HG02610 (cell line): ENCODE measurements around the gene DRG1.
"Not testable (repeated sequence)": the region's sequence is repeated elsewhere in the genome, so short reads cannot be mapped to it uniquely, and the experiment has no call there.

Source experiments
- ATAC-seq: cut with Tn5 transposase; IDR thresholded peaks from one replicate; pipeline ENCODE4 v1.9.1; 2021; ENCODE audit warnings: mild to moderate bottlenecking, moderate library complexity; ENCODE audit not compliant: unreplicated experiment

Gene DRG1, protein sequence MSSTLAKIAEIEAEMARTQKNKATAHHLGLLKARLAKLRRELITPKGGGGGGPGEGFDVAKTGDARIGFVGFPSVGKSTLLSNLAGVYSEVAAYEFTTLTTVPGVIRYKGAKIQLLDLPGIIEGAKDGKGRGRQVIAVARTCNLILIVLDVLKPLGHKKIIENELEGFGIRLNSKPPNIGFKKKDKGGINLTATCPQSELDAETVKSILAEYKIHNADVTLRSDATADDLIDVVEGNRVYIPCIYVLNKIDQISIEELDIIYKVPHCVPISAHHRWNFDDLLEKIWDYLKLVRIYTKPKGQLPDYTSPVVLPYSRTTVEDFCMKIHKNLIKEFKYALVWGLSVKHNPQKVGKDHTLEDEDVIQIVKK

GRCh38 chr22:31399211-31400022 is at the start of gene DRG1:
Gene DRG1 (plus strand): TSS chr22:31399604. CDS start chr22:31399684, 80 bp downstream.
- peak; percentile 96 for ATAC-seq

DNA sequence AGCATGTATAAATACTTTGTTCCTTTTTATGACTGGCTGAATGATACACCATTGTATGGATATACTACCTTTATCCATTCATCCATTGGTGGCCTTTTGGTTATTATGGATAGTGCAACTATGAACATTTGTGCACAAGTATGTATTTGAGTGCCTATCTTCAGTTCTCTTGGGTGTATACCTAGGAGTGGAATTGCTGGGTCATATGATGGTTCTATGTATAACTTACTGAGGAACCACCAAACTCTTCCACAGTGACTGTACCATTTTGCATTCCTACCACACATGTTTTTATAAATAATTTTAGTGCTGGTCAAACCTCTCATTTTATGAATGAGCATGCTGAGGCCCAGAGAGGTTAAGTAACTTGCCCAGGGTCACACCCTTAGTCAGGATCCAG is 49.4 kb upstream of the DRG1 start:
- no peak for ATAC-seq

DNA sequence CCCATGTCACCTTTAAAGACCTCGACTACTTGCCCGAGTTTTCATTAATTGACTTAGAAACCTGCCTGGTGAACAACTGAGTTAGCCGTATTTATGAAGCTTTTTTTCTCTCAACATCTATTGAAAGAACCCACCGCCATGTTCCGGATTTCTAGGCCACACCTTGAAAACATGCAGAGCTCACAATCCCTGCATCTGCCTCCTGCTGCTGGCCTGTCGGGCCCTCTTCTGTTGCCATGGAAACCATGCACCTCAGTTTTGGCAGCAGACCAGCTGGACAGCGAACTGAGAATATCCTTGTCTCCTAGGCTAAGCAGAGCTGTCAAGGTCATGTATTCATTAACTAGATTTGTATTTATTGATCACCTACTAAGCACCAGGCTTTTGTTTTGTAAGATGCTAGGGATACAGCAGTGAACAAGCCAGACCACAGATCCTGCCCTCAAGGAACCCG is 49.0 kb upstream of the DRG1 start:
- no peak for ATAC-seq

DNA sequence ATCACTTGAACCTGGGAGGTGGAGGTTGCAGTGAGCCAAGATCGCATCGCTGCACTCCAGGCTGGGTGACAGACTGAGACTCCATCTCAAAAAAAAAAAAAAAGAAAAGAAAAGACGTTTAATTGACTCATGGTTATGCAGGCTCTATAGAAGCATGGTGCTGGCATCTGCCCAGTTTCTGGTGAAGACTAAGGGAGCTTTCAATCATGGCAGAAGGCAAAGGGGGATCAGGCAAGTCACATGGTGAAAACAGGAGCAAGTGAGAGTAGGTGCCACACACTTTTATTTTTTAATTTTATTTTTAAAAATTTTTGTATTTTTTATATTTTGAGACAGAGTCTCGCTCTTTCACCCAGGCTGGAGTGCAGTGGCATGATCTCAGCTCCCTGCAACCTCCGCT is 44.9 kb upstream of the DRG1 start:
- ATAC-seq, result no peak

- ATAC-seq, result no peak
Observed at GRCh38 chr22:31360029-31360428, 39.4 kb upstream of the DRG1 start.

GRCh38 chr22:31361743-31362142 is 37.7 kb upstream of the DRG1 start:
- ATAC-seq, result no peak

- no peak for ATAC-seq
Observed at GRCh38 chr22:31363885-31364465, 35.4 kb upstream of the DRG1 start.

DNA sequence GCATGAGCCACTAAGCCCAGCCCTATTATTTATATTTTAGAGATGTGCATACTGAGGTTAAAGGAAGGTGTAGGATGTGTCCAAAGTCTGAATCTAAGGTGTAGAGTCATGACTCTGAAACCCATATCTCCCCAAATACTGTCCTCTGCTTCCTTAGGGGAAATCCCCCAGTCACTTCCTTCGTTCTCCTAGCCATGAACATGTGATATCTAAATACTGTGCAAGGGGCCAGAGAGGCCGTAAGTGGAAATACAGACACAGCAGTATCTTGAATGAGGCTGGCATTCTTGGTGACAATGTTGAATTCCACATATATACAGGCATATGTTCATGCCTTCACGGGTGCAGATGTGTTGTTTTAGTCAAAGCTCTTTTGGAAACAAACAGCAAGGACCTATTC is 32.0 kb upstream of the DRG1 start:
- no peak for ATAC-seq

DNA sequence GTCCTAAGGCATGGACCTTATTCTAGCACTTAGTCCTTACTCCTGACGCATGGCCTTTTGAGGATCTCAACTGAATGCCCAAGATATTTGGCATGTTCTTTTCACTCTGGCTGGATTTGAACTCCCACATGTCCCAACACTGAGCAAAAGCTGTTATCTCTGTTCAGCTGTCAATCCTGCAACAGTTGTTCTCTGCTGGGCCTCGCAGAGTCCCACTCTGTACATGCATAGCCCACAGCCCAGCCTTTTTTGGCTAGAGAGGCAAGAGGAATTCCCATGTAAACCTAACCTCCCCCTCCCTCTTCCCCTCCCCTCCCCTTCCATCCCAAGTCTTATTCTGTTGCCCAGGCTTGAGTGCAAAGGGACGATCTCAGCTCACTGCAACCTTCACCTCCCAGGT is 21.8 kb upstream of the DRG1 start:
- no peak for ATAC-seq

- no peak for ATAC-seq
Observed at GRCh38 chr22:31378123-31378522, 21.3 kb upstream of the DRG1 start.

DNA sequence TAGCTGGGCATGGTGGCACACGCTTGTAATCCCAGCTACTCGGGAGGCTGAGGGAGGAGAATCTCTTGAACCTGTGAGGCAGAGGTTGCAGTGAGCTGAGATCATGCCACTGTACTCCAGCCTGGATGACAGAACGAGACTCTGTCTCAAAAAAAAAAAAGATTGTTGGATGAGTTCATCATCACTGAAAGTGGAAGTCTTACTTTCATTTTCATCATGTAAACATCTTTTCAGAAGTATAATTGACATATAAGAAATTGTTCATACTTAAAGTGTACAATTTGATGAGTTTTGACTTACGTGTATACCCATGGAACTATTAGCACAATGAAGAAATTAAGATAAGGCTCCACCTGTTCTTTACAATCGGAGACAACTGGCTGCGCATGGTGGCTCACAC is 20.8 kb upstream of the DRG1 start:
- ATAC-seq, result not testable (repeated sequence)

DNA sequence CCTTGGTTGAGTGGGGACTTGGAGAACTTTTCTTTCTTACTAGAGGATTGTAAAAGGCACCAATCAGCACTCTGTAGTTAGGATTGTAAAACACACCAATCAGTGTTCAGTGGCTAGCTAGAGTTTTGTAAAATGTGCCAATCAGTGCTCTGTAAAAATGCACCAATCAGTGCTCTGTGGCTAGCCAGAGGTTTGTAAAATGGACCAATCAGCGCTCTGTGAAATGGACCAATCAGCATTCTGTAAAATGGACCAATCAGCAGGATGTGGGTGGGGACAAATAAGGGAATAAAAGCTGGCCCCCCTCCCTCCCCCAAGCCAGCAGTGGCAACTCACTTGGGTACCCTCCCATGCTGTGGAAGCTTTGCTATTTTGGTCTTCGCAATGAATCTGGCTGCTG is 5.5 kb upstream of the DRG1 start:
- ATAC-seq, result no peak

DNA sequence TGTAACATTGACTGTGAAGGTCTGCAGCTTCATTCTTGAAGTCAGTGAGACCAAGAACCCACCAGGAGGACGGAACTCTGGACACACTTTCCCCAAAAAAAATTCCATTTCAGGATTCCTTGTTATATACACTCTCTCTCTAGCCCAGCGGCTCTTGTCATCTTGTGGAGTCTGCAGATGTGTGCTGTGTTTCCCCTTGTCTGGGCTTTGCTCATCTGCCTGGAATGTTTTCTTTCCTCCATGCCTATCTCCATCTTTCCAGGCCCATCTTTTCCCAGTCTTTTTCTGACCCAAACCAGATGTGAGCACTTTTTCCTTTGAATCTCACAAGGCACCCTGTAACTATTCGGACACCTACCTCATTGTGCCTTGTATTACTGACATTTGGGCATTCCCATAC is 5.1 kb upstream of the DRG1 start:
- no peak for ATAC-seq

DNA sequence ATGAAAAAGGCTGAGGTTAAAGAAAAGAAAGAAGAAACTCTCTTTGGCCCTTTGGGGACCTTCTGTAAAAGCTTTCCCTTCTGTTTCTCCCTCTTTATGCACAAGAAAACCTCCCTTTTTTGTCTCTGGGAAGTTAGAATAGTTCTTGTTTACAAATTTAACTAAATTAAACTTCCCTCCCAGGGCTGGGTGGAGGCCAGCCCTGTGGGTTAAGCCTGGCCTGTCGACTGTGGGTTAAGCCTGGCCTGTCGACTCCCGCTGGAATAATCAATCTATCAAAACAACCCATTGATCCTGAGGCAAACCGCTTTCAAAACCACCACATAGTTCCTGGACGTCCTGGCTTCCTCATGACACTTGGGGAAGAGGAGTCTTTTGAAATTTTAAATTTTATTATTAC is 1.2 kb upstream of the DRG1 start:
- ATAC-seq, result no peak

GRCh38 chr22:31400023-31400397 is 606 bp downstream of the DRG1 start:
- ATAC-seq, result no peak

- not testable (repeated sequence) for ATAC-seq
Observed at GRCh38 chr22:31402350-31402749, 2.9 kb downstream of the DRG1 start.

GRCh38 chr22:31425331-31426050 is 26.1 kb downstream of the DRG1 start:
- no peak for ATAC-seq

DNA sequence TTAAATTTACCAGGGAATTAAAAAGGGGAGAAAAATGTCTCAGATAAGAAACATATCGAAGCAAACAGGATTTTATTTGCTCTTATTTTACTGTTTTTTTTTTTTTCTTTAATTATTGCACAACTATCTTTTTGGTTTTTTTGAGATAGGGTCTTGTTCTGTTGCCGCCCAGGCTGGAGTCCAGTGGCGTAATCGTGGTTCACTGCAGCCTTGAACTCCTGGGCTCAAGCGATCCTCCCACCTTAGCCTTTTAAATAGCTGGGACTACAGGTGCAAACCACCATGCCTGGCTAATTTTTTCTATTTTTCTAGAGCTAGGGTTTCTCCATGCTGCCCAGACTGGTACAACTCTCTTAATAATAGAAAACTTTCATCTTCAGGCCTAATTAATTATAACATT is 32.5 kb downstream of the DRG1 start:
- ATAC-seq, result no peak

DNA sequence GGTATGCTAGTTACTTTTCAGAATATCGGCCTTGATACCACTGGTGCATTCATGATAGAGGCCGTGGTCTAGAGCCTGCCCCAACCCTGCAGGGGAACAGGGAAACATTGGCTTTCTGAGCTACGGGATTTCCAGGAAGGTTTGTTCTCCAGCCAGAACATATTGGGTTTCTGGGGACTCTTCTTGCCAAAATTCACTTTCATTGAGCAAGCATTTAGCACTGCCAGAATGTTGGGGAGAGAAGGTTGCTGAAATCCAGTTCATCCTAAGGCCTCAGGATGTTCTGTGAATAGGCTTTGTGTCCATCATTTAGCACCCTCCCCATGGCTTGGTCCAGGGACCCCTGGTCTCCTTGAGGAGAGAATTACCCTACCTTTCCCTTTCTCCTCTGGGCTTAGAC is 36.7 kb downstream of the DRG1 start:
- ATAC-seq, result no peak

DNA sequence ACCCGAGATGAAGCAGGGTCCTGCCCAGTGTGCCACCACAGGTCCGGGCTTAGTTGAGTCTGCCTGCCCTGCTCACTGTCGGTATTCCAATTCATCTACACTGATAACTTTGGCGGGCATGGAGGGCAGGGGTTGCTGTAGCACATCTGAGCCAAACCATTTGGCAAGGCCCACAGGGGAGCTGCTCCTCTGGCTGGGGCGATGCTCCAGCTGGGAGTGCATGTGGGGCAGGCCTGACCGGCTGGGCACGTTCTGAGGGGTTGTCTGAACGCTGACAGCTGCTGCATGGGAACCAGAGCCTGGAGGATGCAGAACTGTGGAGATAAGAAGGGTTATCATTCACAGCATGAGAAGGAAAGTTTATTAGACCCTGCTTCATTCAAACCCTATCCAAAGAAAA is 40.4 kb downstream of the DRG1 start:
- ATAC-seq, result no peak

DNA sequence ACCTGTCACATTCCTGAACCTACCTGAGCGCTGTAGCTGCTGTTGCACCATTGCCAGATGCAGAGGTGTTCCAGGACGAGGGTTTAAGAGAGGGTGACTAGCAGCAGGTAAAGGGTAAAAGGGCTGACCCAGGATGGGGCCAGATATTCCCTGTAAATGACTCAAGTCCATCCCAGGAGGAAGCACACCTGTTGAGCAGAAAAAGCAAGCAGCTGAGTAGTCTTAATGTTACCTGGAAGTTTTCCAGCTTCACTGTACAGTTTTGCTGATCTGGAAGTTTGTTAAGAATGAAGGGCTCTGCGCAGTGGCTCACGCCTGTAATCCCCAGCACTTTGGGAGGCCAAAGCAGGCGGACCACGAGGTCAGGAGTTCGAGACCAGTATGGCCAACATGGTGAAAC is 41.3 kb downstream of the DRG1 start:
- ATAC-seq, result no peak
